Skin epidermis (tissue), 12 donors: Measurements from ENCODE around the gene PPP4R1.

Experiments
- H3K27ac ChIP-seq, 21 experiments: fragments of 200-600 bp; sonication (generic) in 11 of 21; one replicate each; pipeline ENCODE4 v1.5.0; 2020; ENCODE audit warnings: mild to moderate bottlenecking in 3 of 21, inconsistent platforms in 2 of 21, moderate library complexity in 2 of 21
- H3K4me3 ChIP-seq, 7 experiments: fragments of 200-600 bp; sonication (generic) in 2 of 7; one replicate each; pipeline ENCODE4 v1.5.0; 2020; ENCODE audit warnings: inconsistent platforms in 2 of 7, mild to moderate bottlenecking in 2 of 7, moderate library complexity in 1 of 7

Gene PPP4R1

GRCh38 chr18:9599328-9599727 is 15.0 kb downstream of the PPP4R1 start:
- H3K27ac ChIP-seq: no peak overlapping the region
- no peak overlapping the region for H3K4me3 ChIP-seq

GRCh38 chr18:9597609-9598008 is 16.8 kb downstream of the PPP4R1 start:
- no peak overlapping the region for H3K4me3 ChIP-seq

GRCh38 chr18:9596843-9597526 is 17.4 kb downstream of the PPP4R1 start:
- H3K4me3 ChIP-seq: no peak overlapping the region
- H3K27ac ChIP-seq: peak overlapping the region in 1 of 21 experiments; percentile 3

More at GRCh38 chr18:9597609-9598008, 16.8 kb downstream of the PPP4R1 start:
- H3K27ac ChIP-seq: no peak overlapping the region

- Histone ChIP-seq H3K27ac (peak overlapping the region in 1 of 21 experiments; percentile 3), H3K4me3 (no peak overlapping the region)
Observed at GRCh38 chr18:9596226-9596625, 18.1 kb downstream of the PPP4R1 start.

- no peak overlapping the region for H3K4me3 ChIP-seq
- peak overlapping the region in 8 of 21 experiments; percentile 13 to 55 (median 30) for H3K27ac ChIP-seq
Observed at GRCh38 chr18:9594823-9595596, 19.3 kb downstream of the PPP4R1 start.

- Histone ChIP-seq H3K4me3 (no peak overlapping the region), H3K27ac (no peak overlapping the region)
Observed at GRCh38 chr18:9587924-9588323, 26.4 kb downstream of the PPP4R1 start.

- Histone ChIP-seq H3K4me3 (no peak overlapping the region), H3K27ac (no peak overlapping the region)
Observed at GRCh38 chr18:9586814-9587213, 27.5 kb downstream of the PPP4R1 start.

- Histone ChIP-seq H3K27ac (no peak overlapping the region), H3K4me3 (no peak overlapping the region)
Observed at GRCh38 chr18:9581667-9582066, 32.7 kb downstream of the PPP4R1 start.

- no peak overlapping the region for H3K27ac ChIP-seq
- no peak overlapping the region for H3K4me3 ChIP-seq
Observed at GRCh38 chr18:9578306-9578705, 36.1 kb downstream of the PPP4R1 start.

GRCh38 chr18:9577361-9577760 is 37.0 kb downstream of the PPP4R1 start:
- H3K4me3 ChIP-seq: no peak overlapping the region
- no peak overlapping the region for H3K27ac ChIP-seq

- Histone ChIP-seq H3K27ac (peak overlapping the region in 2 of 21 experiments; percentile 25 to 40), H3K4me3 (no peak overlapping the region)
Observed at GRCh38 chr18:9575558-9575957, 38.8 kb downstream of the PPP4R1 start.

GRCh38 chr18:9574473-9575115 is 39.8 kb downstream of the PPP4R1 start:
- no peak overlapping the region for H3K4me3 ChIP-seq
- H3K27ac ChIP-seq: no peak overlapping the region

GRCh38 chr18:9571546-9571945 is 42.8 kb downstream of the PPP4R1 start:
- Histone ChIP-seq H3K27ac (no peak overlapping the region), H3K4me3 (no peak overlapping the region)

- no peak overlapping the region for H3K4me3 ChIP-seq
- H3K27ac ChIP-seq: no peak overlapping the region
Observed at GRCh38 chr18:9570255-9570654, 44.1 kb downstream of the PPP4R1 start.

GRCh38 chr18:9569178-9569577 is 45.2 kb downstream of the PPP4R1 start:
- Histone ChIP-seq H3K27ac (no peak overlapping the region), H3K4me3 (no peak overlapping the region)

GRCh38 chr18:9568186-9568585 is 46.2 kb downstream of the PPP4R1 start:
- no peak overlapping the region for H3K27ac ChIP-seq
- no peak overlapping the region for H3K4me3 ChIP-seq

GRCh38 chr18:9565407-9565806 is 49.0 kb downstream of the PPP4R1 start:
- H3K27ac ChIP-seq: no peak overlapping the region
- H3K4me3 ChIP-seq: no peak overlapping the region

GRCh38 chr18:9563331-9563730 is 51.0 kb downstream of the PPP4R1 start:
- H3K4me3 ChIP-seq: no peak overlapping the region
- H3K27ac ChIP-seq: peak overlapping the region in 1 of 21 experiments; percentile 18

GRCh38 chr18:9562584-9562983 is 51.8 kb downstream of the PPP4R1 start:
- no peak overlapping the region for H3K4me3 ChIP-seq
- peak overlapping the region in 1 of 21 experiments; percentile 18 for H3K27ac ChIP-seq

GRCh38 chr18:9561759-9562158 is 52.6 kb downstream of the PPP4R1 start:
- Histone ChIP-seq H3K27ac (no peak overlapping the region), H3K4me3 (no peak overlapping the region)

GRCh38 chr18:9559253-9559652 is 55.1 kb downstream of the PPP4R1 start:
- no peak overlapping the region for H3K4me3 ChIP-seq
- no peak overlapping the region for H3K27ac ChIP-seq
